Transverse colon (tissue), 4 donors: ENCODE measurements around the gene SPTA1. TPM values are rescaled to one million over a fixed set of nuclear protein-coding genes. Genes with fewer than 3 reads are reported as not detected.

Experiments used
- DNase-seq: peaks from one replicate; pipeline ENCODE4 v3.0.0-alpha.2; 2019
- H3K27ac ChIP-seq, 4 donors: fragments of 200-600 bp; sonication (generic); 2 replicates each; pipeline ENCODE4 v1.5.1; 2016 to 2018; ENCODE audit warnings: inconsistent platforms in 4 of 4
- H3K27me3 ChIP-seq: fragments of 200-600 bp; sonication (generic); 2 replicates; pipeline ENCODE4 v1.5.1; 2017; ENCODE audit warnings: inconsistent platforms
- H3K36me3 ChIP-seq, 4 donors: fragments of 200-600 bp; sonication (generic); 2 replicates each; pipeline ENCODE4 v1.5.1; 2017 to 2019; ENCODE audit warnings: inconsistent platforms in 4 of 4
- H3K4me1 ChIP-seq, 4 donors: fragments of 200-600 bp; sonication (generic); 2 replicates each; pipeline ENCODE4 v1.5.1; 2017 to 2020; ENCODE audit warnings: inconsistent platforms in 4 of 4
- H3K4me3 ChIP-seq, 4 donors: fragments of 200-600 bp; sonication (generic); 1 replicate in 1 of 4; 2 replicates in 3 of 4; pipeline versions ENCODE4 v1.5.1 to v1.6.1; 2017 to 2019; ENCODE audit warnings: inconsistent platforms in 4 of 4
- H3K9me3 ChIP-seq, 2 donors: fragments of 200-600 bp; sonication (generic); 2 replicates each; pipeline ENCODE4 v1.5.1; 2017 to 2019; ENCODE audit warnings: inconsistent platforms in 2 of 2
- EP300 ChIP-seq: sonication (generic); formaldehyde crosslinking; IDR thresholded peaks from one replicate; pipeline ENCODE4 v1.6.1; 2017; ENCODE audit warnings: antibody characterized with exemption, low read depth
- POLR2A ChIP-seq: fragments of 450-650 bp; IDR thresholded peaks from one replicate; pipeline ENCODE4 v1.6.1; 2016; ENCODE audit warnings: antibody characterized with exemption, mild to moderate bottlenecking, moderate library complexity
- POLR2AphosphoS5 ChIP-seq, 3 donors: sonication (generic); formaldehyde crosslinking; IDR thresholded peaks; one replicate each; pipeline ENCODE4 v1.6.1; 2016; ENCODE audit warnings: antibody characterized with exemption in 3 of 3
- WGBS, 2 donors: methylation state at CpG; one replicate each; pipeline ENCODE4 v1.1.5; 2018; ENCODE audit warnings: low coverage in 1 of 2; 5-methylcytosine and 5-hydroxymethylcytosine counted together
- in situ Hi-C, 4 donors: fragments of 200-750 bp; cut with MboI; loops; one replicate each; pipeline versions ENCODE4 v1.15.0 to v1.15.1; 2017; ENCODE audit warnings: low sequenced_read_pairs in 3 of 4, low pct_ligation_motif_present in 1 of 4, low pct_unique_long_range_greater_than_20kb in 1 of 4
- intact Hi-C: fragments of 100-400 bp; cut with DNase I; formaldehyde crosslinking; loops from one replicate; pipeline ENCODE4 v1.15.1; 2023; ENCODE audit warnings: low total_unique reads
- total RNA-seq, 4 donors: library from RNA; depleted of rRNA; stranded (reverse); fragments of >200 nt; gene quantifications; one replicate each; pipeline ENCODE4 v1.1.0, GENCODE V29; 2016
- TF ChIP-seq, protein P1 (sequence below), 5 experiments: fragments of 200-600 bp in 3 of 5; fragments of 450-650 bp in 2 of 5; sonication (generic) in 3 of 5; IDR thresholded peaks; 1 replicate in 2 of 5; 2 replicates in 3 of 5; pipeline ENCODE4 v1.5.1; 2016 to 2017; ENCODE audit warnings: antibody characterized with exemption in 5 of 5, inconsistent platforms in 3 of 5, mild to moderate bottlenecking in 2 of 5, moderate library complexity in 1 of 5

The SPTA1 gene
- total RNA-seq, 4 donors from 2014 or later: under 0.01 TPM; not detected in 3

DNA sequence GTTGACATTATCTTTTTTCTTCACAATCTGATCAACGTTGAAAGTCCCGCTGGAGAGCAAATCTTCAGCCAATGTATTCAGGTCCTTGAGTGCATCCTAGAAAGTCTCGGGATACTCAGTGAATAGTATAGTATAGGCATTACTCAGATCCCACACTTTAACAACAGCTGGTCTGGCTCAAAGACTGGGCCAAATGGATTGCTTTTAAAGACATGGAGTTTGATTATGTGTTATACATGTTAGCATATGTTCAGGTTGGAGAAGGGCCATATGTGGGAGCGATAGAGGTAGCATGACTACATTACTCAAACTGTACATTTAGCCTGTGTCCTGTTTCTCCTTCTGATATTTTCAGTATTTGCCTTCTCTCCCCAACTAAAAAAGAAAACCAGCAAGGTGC lies 48.4 kb downstream of the SPTA1 start:
- in situ Hi-C loops: no loop called here
- 76 to 83% methylated on average over 3 to 4 of the region's 4 CpGs for WGBS, 2 donors
- no peaks in the 10 kb centered on the region for H3K9me3 ChIP-seq

DNA sequence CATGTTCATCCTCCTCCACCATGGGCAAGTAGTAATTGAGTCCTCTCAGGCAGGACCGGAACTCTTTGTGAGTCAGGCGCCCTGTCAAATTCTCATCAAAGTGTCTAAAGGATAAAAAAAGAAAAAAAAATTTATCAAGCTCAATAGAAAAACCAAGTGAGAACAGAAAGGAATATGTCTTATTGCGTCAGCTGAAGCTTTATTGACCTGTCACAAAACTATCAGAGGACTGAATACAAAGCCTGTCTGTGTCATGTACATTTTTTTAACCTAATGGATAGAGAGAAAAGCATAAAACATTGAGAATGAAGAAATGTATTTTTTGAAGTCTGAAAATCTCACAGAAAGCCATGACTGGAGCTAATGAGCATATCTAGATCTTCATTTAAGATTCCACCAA lies 72.8 kb downstream of the SPTA1 start:
- WGBS, 2 donors: 88 to 92% methylated on average over 3 of the region's 3 CpGs
- intact Hi-C loops: no loop called here
- no peak for DNase-seq
- Histone ChIP-seq H3K9me3 (no peaks in the 10 kb centered on the region), H3K4me3 (no peak overlapping the region), H3K4me1 (no peaks in the 10 kb centered on the region), H3K27me3 (no peaks in the 10 kb centered on the region), H3K27ac (no peak overlapping the region), H3K36me3 (no peaks in the 10 kb centered on the region)
- in situ Hi-C loops: no loop called here
- TF ChIP-seq POLR2A (no peak), EP300 (no peak), POLR2AphosphoS5 (IDR thresholded peaks at IDR 0.05) (no peak)
- TF ChIP-seq, protein P1, sequence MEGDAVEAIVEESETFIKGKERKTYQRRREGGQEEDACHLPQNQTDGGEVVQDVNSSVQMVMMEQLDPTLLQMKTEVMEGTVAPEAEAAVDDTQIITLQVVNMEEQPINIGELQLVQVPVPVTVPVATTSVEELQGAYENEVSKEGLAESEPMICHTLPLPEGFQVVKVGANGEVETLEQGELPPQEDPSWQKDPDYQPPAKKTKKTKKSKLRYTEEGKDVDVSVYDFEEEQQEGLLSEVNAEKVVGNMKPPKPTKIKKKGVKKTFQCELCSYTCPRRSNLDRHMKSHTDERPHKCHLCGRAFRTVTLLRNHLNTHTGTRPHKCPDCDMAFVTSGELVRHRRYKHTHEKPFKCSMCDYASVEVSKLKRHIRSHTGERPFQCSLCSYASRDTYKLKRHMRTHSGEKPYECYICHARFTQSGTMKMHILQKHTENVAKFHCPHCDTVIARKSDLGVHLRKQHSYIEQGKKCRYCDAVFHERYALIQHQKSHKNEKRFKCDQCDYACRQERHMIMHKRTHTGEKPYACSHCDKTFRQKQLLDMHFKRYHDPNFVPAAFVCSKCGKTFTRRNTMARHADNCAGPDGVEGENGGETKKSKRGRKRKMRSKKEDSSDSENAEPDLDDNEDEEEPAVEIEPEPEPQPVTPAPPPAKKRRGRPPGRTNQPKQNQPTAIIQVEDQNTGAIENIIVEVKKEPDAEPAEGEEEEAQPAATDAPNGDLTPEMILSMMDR (IDR thresholded peaks at IDR 0.05): no peak

More for the DNA sequence above, 48.4 kb downstream of the SPTA1 start:
- TF ChIP-seq EP300 (no peak), POLR2A (no peak), POLR2AphosphoS5 (IDR thresholded peaks at IDR 0.05) (no peak)
- TF ChIP-seq, protein P1 (IDR thresholded peaks at IDR 0.05): no peak
- H3K4me3 ChIP-seq: no peak overlapping the region
- H3K36me3 ChIP-seq: no peaks in the 10 kb centered on the region
- no peak for DNase-seq
- H3K27ac ChIP-seq: no peak overlapping the region
- H3K4me1 ChIP-seq: no peaks in the 10 kb centered on the region
- intact Hi-C loops: no loop called here
- no peaks in the 10 kb centered on the region for H3K27me3 ChIP-seq

DNA sequence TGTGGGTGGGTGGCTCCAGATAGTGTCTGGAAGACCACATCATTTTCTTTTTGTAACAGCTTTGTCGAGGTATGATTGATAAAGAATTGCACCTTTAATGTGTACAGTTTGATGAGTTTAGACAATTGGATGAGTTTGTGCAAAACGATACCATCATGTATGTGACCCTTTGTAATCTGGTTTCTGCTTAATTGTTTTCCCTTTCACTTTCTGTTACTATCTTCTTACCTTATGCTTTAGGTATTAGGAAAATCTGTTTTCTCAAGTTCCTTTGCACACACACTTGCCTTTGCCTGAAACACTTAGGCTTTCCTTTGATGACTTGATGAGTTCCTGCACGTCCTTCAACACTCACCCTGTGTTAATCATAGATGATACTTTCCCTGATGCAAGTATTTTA lies 74.6 kb downstream of the SPTA1 start:
- DNase-seq: no peak
- in situ Hi-C loops: no loop called here
- Histone ChIP-seq H3K4me3 (no peak overlapping the region), H3K9me3 (no peaks in the 10 kb centered on the region), H3K27ac (no peak overlapping the region), H3K36me3 (no peaks in the 10 kb centered on the region), H3K27me3 (no peaks in the 10 kb centered on the region), H3K4me1 (no peaks in the 10 kb centered on the region)
- 48 to 58% methylated on average over 3 of the region's 3 CpGs for WGBS, 2 donors
- TF ChIP-seq POLR2A (no peak), POLR2AphosphoS5 (IDR thresholded peaks at IDR 0.05) (no peak), EP300 (no peak)
- TF ChIP-seq, protein P1 (IDR thresholded peaks at IDR 0.05): no peak
- intact Hi-C loops: no loop called here

DNA sequence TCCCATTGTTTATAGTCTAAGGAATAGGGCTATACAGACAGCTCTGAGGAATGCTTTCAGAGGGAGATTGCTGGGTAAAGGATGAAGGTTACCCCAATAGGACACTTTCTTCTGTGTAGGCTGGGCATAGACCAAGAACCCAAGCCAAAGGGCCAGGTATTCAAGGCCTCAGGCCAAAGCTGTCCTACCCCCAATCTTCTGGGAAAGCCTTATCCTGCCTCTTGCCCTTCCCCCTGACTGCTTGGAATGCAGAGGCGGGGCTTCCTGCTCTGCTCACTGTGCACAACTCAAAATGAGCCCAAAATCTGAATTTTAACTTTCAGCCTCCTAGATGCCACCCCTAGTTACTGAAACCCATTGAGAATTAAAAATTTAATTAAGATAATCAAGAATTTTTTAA lies 79.2 kb downstream of the SPTA1 start:
- Histone ChIP-seq H3K4me1 (no peaks in the 10 kb centered on the region), H3K36me3 (no peaks in the 10 kb centered on the region), H3K27ac (no peak overlapping the region), H3K27me3 (no peaks in the 10 kb centered on the region), H3K4me3 (no peak overlapping the region), H3K9me3 (no peaks in the 10 kb centered on the region)
- TF ChIP-seq, protein P1 (IDR thresholded peaks at IDR 0.05): no peak
- TF ChIP-seq POLR2A: no peak
- no peak for TF ChIP-seq EP300
- no peak for DNase-seq
- intact Hi-C loops (no loop called here), in situ Hi-C loops (no loop called here)
- WGBS, 2 donors: 67 to 81% methylated on average over 1 of the region's 1 CpG
